ENCODE data around the gene FMNL1. TPM values are rescaled to one million over a fixed set of nuclear protein-coding genes. Genes with fewer than 3 reads are reported as not detected.

FMNL1 gene
- total and polyA plus RNA-seq, 4 donors, result 1.5 to 7.4 (median 4.8) TPM

GRCh38 chr17:45190503-45191255, 31.0 kb upstream of the FMNL1 start:
- TF ChIP-seq HNF4A (conservative IDR thresholded peaks at IDR 0.05) (peak; percentile 56 to 66), REST (IDR thresholded peaks at IDR 0.05) (peak; percentile 58), JUND (IDR thresholded peaks at IDR 0.05) (peak in 1 of 2 donors; percentile 45), SP1 (IDR thresholded peaks at IDR 0.05) (peak; percentile 72), YY1 (IDR thresholded peaks at IDR 0.05) (peak; percentile 40), ZBTB33 (IDR thresholded peaks at IDR 0.05) (no peak), RAD21 (IDR thresholded peaks at IDR 0.05) (peak in 1 of 2 donors; percentile 36), TAF1 (conservative IDR thresholded peaks at IDR 0.05) (no peak), RXRA (IDR thresholded peaks at IDR 0.05) (peak; percentile 90 to 98), FOXA2 (IDR thresholded peaks at IDR 0.05) (peak; percentile 39), MAX (IDR thresholded peaks at IDR 0.05) (no peak), HNF4G (IDR thresholded peaks at IDR 0.05) (no peak)
- WGBS, result 60% methylated on average over 11 of the region's 11 CpGs

GRCh38 chr17:45195424-45195823, 26.3 kb upstream of the FMNL1 start:
- Histone ChIP-seq H3K4me3 (ENCODE audit: low read depth in 1 of 3, low read length in 3 of 3) (no peak overlapping the region), H3K27ac (ENCODE audit: low read depth in 1 of 2, low read length in 2 of 2) (no peak overlapping the region), H3K9me3 (ENCODE audit: control insufficient read depth in 4 of 4, low read length in 3 of 4) (no peaks in the 10 kb centered on the region), H3K9ac (ENCODE audit: low read depth in 1 of 2, low read length in 2 of 2) (no peak overlapping the region), H3K36me3 (ENCODE audit: control insufficient read depth in 4 of 4, insufficient read depth in 3 of 4, low read depth in 1 of 4, low read length in 3 of 4) (no peaks in the 10 kb centered on the region), H3K27me3 (ENCODE audit: control insufficient read depth in 4 of 4, insufficient read depth in 4 of 4, low read length in 3 of 4) (no peaks in the 10 kb centered on the region), H3K4me1 (ENCODE audit: control insufficient read depth in 4 of 4, insufficient read depth in 4 of 4, low read length in 3 of 4) (peaks cover 3 to 36% (median 28%) of the 10 kb centered on the region in 4 donors)
- no peak for DNase-seq (ENCODE audit: low spot score)
- no peak for TF ChIP-seq SP1 (IDR thresholded peaks at IDR 0.05)
- TF ChIP-seq YY1 (IDR thresholded peaks at IDR 0.05), result no peak
- TF ChIP-seq RXRA (IDR thresholded peaks at IDR 0.05), result no peak
- TF ChIP-seq NR2F2 (IDR thresholded peaks at IDR 0.05), result no peak
- TF ChIP-seq FOXA2 (IDR thresholded peaks at IDR 0.05), result no peak
- no peak for TF ChIP-seq REST (IDR thresholded peaks at IDR 0.05)
- no peak for TF ChIP-seq GABPA (IDR thresholded peaks at IDR 0.05 in 1 of 2, conservative IDR thresholded peaks at IDR 0.05 in 1 of 2)

More at GRCh38 chr17:45190503-45191255, 31.0 kb upstream of the FMNL1 start:
- peak overlapping the region in 1 of 2 donors; percentile 48 for H3K27ac ChIP-seq (ENCODE audit: low read depth in 1 of 2, low read length in 2 of 2)
- no peak for DNase-seq (ENCODE audit: low spot score)
- peaks cover 4 to 29% (median 27%) of the 10 kb centered on the region in 4 donors for H3K4me1 ChIP-seq (ENCODE audit: control insufficient read depth in 4 of 4, insufficient read depth in 4 of 4, low read length in 3 of 4)
- H3K27me3 ChIP-seq (ENCODE audit: control insufficient read depth in 4 of 4, insufficient read depth in 4 of 4, low read length in 3 of 4), result no peaks in the 10 kb centered on the region
- no peak overlapping the region for H3K4me3 ChIP-seq (ENCODE audit: low read depth in 1 of 3, low read length in 3 of 3)
- H3K9ac ChIP-seq (ENCODE audit: low read depth in 1 of 2, low read length in 2 of 2), result no peak overlapping the region
- no peaks in the 10 kb centered on the region for H3K9me3 ChIP-seq (ENCODE audit: control insufficient read depth in 4 of 4, low read length in 3 of 4)
- H3K36me3 ChIP-seq (ENCODE audit: control insufficient read depth in 4 of 4, insufficient read depth in 3 of 4, low read depth in 1 of 4, low read length in 3 of 4), result no peaks in the 10 kb centered on the region

Measured in liver (tissue), 9 donors.